NCI-H146 treated with DMSO at 0.1 percent for 48 hours (cell line): ENCODE results near the gene IFT81.
A peak's percentile ranks its signal among the peaks of the same experiment; 100 is the strongest.

Source experiments
- DNase-seq: peaks from one replicate; lab custom pipeline; 2025; ENCODE audit not compliant: unreplicated experiment; lab: John Stamatoyannopoulos, UW

Gene IFT81

DNA sequence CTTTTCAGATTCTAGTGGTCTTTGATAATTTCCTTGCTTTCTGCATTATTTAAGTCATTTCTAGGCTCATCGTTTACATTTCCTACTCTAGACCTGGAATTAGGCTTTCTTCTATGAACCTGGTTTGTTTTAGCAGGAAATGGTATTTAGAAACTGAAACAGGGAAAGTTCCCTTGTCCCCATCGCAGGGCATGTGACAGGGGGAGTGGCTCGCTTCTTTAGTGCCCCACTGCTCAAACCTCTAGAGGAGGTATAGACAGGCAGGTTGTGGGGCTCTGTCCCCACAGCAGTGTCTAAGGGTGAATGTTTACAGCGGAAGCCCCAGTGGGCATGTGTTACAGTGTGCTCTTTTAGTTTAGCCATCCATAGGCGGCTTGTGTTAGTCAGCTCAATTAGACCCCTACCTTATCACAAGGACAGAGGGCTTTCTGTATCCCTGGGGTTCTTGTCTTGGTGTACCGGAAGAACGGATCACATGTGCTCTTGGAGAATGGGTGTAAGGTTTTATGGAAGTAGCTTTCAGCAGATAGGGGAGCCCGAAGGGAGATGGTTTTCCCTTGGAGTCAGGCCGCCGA is 25.0 kb downstream of the IFT81 start:
- DNase-seq = no peak

GRCh38 chr12:110156766-110157165 is 32.6 kb downstream of the IFT81 start:
- DNase-seq = no peak

DNA sequence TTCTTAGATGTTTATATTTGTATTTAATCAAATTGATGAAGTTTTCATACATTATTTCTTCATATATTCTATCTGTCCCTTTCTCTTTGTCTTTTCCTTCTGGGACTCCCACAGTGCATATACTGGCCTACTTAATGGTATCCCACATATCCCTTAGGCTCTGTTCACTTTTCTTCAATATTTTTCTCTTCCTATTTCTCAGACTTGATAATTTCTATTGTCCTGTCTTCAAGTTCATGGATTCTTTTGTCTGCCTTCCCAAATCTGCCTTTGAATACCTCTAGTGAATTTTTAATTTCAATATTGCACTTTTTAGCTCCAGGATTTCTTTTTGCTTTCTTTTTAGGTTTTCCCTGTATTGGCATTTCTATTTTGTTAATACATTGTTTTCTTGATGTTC is 33.4 kb downstream of the IFT81 start:
- DNase-seq = no peak

DNA sequence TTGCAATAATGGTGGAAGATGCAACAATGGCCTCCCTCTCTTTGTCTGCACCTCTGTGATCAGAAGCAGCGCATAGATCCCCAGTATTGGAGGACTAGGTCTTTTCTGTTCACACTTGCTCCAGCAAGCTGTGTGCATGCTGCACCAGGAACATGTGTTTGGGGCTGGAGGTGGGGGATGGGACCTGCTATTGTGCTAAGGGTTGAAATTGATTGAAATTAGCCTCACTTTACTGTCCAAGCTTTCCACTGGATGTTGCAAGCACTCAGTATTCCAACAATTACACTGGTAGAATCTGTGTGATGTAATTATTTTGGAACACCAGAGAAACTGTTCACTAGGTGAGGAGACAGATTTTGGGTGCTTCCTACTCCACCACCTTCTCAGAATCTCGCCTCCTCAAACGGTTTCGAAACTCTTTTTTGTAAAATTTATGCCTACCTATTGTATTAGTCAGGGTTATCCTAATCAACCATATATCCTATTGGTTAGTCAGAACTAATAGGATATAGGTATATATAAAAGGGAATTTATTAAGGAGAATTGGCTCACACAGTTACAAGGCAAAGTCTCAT is 35.6 kb downstream of the IFT81 start:
- DNase-seq = no peak

- no peak for DNase-seq
Measured at GRCh38 chr12:110165540-110166159, 41.5 kb downstream of the IFT81 start.

DNA sequence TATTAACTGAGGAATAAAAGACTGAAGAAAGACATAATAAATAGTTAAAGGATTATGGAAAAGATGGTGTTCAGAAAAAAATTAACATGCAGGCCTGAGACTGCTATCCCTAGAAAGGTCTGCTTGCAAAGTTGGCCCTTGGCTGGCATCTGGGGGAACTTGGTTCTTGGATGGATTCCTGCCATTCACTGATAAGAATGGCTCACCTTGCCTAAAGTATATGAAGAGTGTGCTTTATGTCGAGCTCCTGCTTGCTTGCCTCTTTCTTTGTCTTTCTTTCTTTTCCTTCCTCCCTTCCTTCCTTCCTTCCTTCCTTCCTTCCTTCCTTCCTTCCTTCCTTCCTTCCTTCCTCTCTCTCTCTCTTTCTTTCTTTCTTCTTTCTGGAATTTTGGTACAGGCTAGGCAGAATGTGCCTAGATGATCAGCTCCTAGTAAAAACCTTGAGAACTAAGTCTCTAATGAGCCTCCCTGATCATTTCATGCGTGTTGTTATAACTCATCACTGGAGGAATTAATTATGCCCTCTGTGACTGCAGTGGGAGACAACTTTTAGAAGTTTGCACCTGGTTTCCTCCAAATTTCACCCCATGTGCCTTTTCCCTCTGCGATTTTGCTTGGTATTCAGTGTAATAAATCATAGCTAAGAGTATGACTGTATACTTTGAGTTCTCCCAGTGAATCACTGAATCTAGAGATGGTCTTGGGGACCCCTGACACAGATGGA is 44.7 kb downstream of the IFT81 start:
- no peak for DNase-seq

DNA sequence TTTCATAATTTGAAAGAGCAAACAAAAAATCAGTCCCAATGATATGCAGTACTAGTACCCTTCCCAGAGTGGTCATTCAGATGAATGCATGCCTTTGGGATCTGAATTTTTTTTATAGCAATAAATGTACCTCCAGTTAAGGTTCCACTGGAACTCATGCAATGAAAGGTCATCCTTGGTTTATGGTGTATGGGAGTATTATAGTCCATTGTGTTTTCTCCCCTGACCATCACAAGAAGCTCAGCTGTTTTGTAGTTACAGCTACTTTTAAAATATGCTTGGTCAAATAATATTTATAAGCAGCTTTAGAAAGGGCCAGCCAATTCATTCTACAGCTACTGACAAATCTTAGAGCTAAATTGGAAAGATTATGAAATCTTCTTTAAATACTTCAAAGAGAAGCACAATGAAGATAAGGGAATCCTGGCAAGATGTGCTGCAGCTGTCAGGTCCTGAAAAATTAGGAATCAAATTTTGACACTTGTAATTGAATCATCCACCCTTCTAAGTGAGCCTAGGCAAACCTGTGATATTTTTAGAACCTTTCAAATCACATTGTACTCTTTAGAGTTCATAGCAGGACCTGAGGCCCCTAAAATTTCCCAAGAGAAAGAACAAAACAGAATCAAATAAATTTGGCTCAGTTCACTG is 46.5 kb downstream of the IFT81 start:
- DNase-seq = no peak

GRCh38 chr12:110171186-110171538 is 47.0 kb downstream of the IFT81 start:
- no peak for DNase-seq

- DNase-seq = no peak
Measured at GRCh38 chr12:110171636-110172035, 47.5 kb downstream of the IFT81 start.

GRCh38 chr12:110174373-110174996 is 50.3 kb downstream of the IFT81 start:
- DNase-seq = peak; percentile 44

- DNase-seq = no peak
Measured at GRCh38 chr12:110175201-110175600, 51.0 kb downstream of the IFT81 start.

GRCh38 chr12:110176745-110177144 is 52.6 kb downstream of the IFT81 start:
- no peak for DNase-seq

DNA sequence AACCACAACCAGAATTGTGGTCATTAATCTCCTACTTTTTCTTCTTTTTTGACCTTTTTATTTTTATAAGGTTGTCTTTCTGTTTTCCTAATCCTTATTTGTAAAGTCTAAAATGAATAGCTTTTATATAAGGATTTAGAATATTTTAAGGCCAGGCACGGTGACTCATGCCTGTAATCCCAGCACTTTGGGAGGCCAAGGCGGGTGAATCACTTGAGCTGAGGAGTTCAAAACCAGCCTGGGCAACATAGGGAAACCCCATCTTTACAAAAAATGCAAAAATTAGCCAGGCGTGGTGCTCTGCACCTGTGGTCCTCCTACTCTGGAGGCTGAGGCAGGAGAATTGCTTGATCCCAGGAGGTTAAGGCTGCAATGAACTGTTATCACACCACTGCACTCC is 55.1 kb downstream of the IFT81 start:
- no peak for DNase-seq

GRCh38 chr12:110180591-110181005 is 56.4 kb downstream of the IFT81 start:
- no peak for DNase-seq

GRCh38 chr12:110182281-110182680 is 58.1 kb downstream of the IFT81 start:
- no peak for DNase-seq

GRCh38 chr12:110183386-110183785 is 59.2 kb downstream of the IFT81 start:
- DNase-seq = no peak

DNA sequence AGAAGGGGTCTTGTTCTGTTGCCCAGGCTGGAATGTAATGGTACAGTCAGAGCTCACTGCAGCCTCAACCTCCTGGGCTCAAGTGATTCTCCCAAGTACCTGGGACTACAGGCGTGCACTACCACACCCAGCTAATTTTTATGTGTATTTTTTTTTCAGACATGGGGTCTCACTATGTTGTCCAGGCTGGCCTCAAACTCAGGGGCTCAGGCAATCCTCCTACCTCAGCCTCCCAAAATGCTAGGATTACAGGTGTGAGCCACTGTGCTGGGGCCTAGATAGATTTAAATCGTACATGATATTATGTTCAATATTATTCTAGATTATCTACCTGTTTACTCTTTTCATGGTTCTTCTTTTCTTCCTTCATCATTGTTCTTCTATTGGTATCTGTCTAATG is 61.5 kb downstream of the IFT81 start:
- DNase-seq = no peak

GRCh38 chr12:110186059-110186458 is 61.9 kb downstream of the IFT81 start:
- no peak for DNase-seq

DNA sequence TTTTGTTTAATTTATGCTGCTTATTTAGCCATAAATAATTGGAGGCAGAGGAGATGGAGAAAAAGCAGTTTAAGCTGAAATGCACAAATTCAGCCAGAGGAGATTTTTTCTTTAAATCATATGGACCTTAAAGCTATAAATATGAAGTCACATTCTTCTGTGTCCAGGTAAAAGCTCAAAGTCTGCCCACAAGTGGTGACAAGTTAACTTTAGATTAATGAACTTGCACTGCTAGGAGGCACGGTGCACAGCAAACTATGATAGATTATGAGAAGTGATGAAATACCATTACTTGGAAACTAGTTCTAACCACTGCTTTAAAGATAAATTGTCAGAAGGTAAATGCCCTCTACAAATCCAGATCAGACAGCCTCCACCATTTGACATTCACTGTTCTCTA is 69.0 kb downstream of the IFT81 start:
- DNase-seq = no peak

- DNase-seq = no peak
Measured at GRCh38 chr12:110197003-110197402, 72.8 kb downstream of the IFT81 start.

GRCh38 chr12:110198386-110198785 is 74.2 kb downstream of the IFT81 start:
- no peak for DNase-seq
